ENCODE measurements around the gene TRIM28. TPM values are rescaled to one million over a fixed set of nuclear protein-coding genes. Genes with fewer than 3 reads are reported as not detected.

The TRIM28 gene
- total RNA-seq, 1 experiment from 2014 or later: 1,221 TPM

GRCh38 chr19:58498316-58499020, 45.4 kb upstream of the TRIM28 start:
- CTCF ChIA-PET: interaction anchor here (2.4 to 4.2 kb wide), 2 partner anchors 15 to 21 kb away, joined by 16 to 30 read pairs; partner anchors contain the start of gene ZBTB45
- Mint-ChIP-seq H3K27ac (peak overlapping the region; percentile 98; the same call in 1 of the 2 replicates), H3K27me3 (ENCODE audit: low read depth) (peaks cover 6% of the 10 kb centered on the region; the same call in 1 of the 2 replicates), H3K4me3 (peak overlapping the region; percentile 81), H3K4me1 (peaks cover 17% of the 10 kb centered on the region), H3K36me3 (no peaks in the 10 kb centered on the region), H3K9me3 (no peaks in the 10 kb centered on the region; the same call in 1 of the 2 replicates)
- DNase-seq (ENCODE audit: low spot score) (no peak), ATAC-seq (no peak)
- POLR2A ChIA-PET: interaction anchor here (1.7 kb wide), 1 partner anchor 15 kb away, joined by 6 read pairs; no protein-coding TSS in a partner anchor
- TF ChIP-seq ZNF396 (CRISPR knock-in tag; IDR thresholded peaks at IDR 0.05; ENCODE audit: borderline replicate concordance) (no peak), GABPB1 (CRISPR knock-in tag; IDR thresholded peaks at IDR 0.05) (no peak), ZNF138 (CRISPR knock-in tag; conservative IDR thresholded peaks at IDR 0.05) (no peak), HMGXB4 (CRISPR knock-in tag; IDR thresholded peaks at IDR 0.05) (no peak), CTCF (IDR thresholded peaks at IDR 0.05) (no peak)

- Mint-ChIP-seq H3K4me1 (peaks cover 17% of the 10 kb centered on the region), H3K27me3 (ENCODE audit: low read depth) (peaks cover 11% of the 10 kb centered on the region), H3K4me3 (peak overlapping the region; percentile 81), H3K27ac (peak overlapping the region; percentile 98), H3K9me3 (no peaks in the 10 kb centered on the region; the same call in 1 of the 2 replicates), H3K36me3 (no peaks in the 10 kb centered on the region)
- ChIA-PET POLR2A (interaction anchor here (1.1 to 1.7 kb wide), 4 partner anchors 15 to 56 kb away, joined by 3 to 6 read pairs (median 4); partner anchors contain the start of genes CHMP2A, TRIM28 and ZNF446), CTCF (interaction anchor here (0.6 to 4.2 kb wide), 3 partner anchors 14 to 48 kb away, joined by 3 to 30 read pairs (median 16); partner anchors contain the start of genes ZBTB45 and ZNF324B)
- DNase-seq (ENCODE audit: low spot score): peak; percentile 100
- ATAC-seq: peak; percentile 98
- TF ChIP-seq CREM (CRISPR knock-in tag; IDR thresholded peaks at IDR 0.05): peak; percentile 33; the same call in 1 of the 2 replicates
- no peak for TF ChIP-seq JUN (CRISPR knock-in tag; IDR thresholded peaks at IDR 0.05)
- no peak for TF ChIP-seq GTF2I (CRISPR knock-in tag; conservative IDR thresholded peaks at IDR 0.05)
- no peak for TF ChIP-seq RORB (CRISPR knock-in tag; IDR thresholded peaks at IDR 0.05)
- TF ChIP-seq E2F4 (CRISPR knock-in tag; IDR thresholded peaks at IDR 0.05; ENCODE audit: borderline replicate concordance, low read depth): no peak
- TF ChIP-seq OVOL2 (CRISPR knock-in tag; IDR thresholded peaks at IDR 0.05; ENCODE audit: borderline replicate concordance): no peak
- TF ChIP-seq FOXJ3 (CRISPR knock-in tag; IDR thresholded peaks at IDR 0.05; ENCODE audit: borderline replicate concordance): no peak
- TF ChIP-seq ZNF423 (CRISPR knock-in tag; IDR thresholded peaks at IDR 0.05): peak; percentile 54; the same call in 1 of the 2 replicates
- no peak for TF ChIP-seq USF1 (CRISPR knock-in tag; IDR thresholded peaks at IDR 0.05)
- TF ChIP-seq TCF7 (CRISPR knock-in tag; IDR thresholded peaks at IDR 0.05; ENCODE audit: low read depth): no peak
- TF ChIP-seq GRHL2 (CRISPR knock-in tag; IDR thresholded peaks at IDR 0.05; ENCODE audit: insufficient replicate concordance, severe bottlenecking): no peak
- TF ChIP-seq ATF3 (CRISPR knock-in tag; conservative IDR thresholded peaks at IDR 0.05): no peak
- TF ChIP-seq AFF4 (CRISPR knock-in tag; IDR thresholded peaks at IDR 0.05; ENCODE audit: borderline replicate concordance): no peak
- peak; percentile 58; the same call in 1 of the 2 replicates for TF ChIP-seq FOXP1 (CRISPR knock-in tag; IDR thresholded peaks at IDR 0.05; ENCODE audit: borderline replicate concordance)
- TF ChIP-seq ATF1 (CRISPR knock-in tag; IDR thresholded peaks at IDR 0.05): 0 out of 2 replicates have a peak, but pooled peaks have one; percentile 63
- no peak for TF ChIP-seq SMAD4 (CRISPR knock-in tag; IDR thresholded peaks at IDR 0.05)
- peak; percentile 82 for TF ChIP-seq SP1 (CRISPR knock-in tag; conservative IDR thresholded peaks at IDR 0.05)
Measured at GRCh38 chr19:58499021-58499927, 44.6 kb upstream of the TRIM28 start.
